GM12878 (cell line): ENCODE measurements around the gene SIGLEC11. TPM values are rescaled to one million over a fixed set of nuclear protein-coding genes. Genes with fewer than 3 reads are reported as not detected.
A peak's percentile ranks its signal among the peaks of the same experiment; 100 is the strongest.

ENCODE experiments used
- ATAC-seq: fragments of 200-7000 bp; cut with Tn5 transposase; 3 replicates; pipeline ENCODE4 v1.9.1; 2020; ENCODE audit warnings: mild to moderate bottlenecking, moderate library complexity
- BruUV-seq: library from RNA; stranded (reverse); fragments of 400-500 nt; replicated peaks from 2 replicates; lab custom pipeline; 2021; lab: Mats Ljungman, UMichigan
- CTCF ChIA-PET: fragments of 300-600 bp; sonication (Branson Sonifier 250); formaldehyde crosslinking; extraction: SDS; loops from one replicate; lab custom pipeline; 2021; ENCODE audit warnings: inconsistent platforms; lab: Yijun Ruan, JAX
- POLR2A ChIA-PET: fragments of 350-600 bp; formaldehyde crosslinking; extraction: SDS; loops from one replicate; lab custom pipeline; 2021; ENCODE audit warnings: inconsistent platforms; lab: Charles Lee
- RAD21 ChIA-PET: fragments of 300-600 bp; sonication (Branson Sonifier 250); formaldehyde crosslinking; loops from one replicate; lab custom pipeline; 2023; ENCODE audit warnings: antibody characterized with exemption; ENCODE audit not compliant: unreplicated experiment; lab: Charles Lee
- SMC1A ChIA-PET: fragments of 300-600 bp; sonication (Branson Sonifier 250); formaldehyde crosslinking; loops from one replicate; lab custom pipeline; 2023; ENCODE audit not compliant: unreplicated experiment, uncharacterized antibody; lab: Charles Lee
- DNase-seq: peaks from one replicate; pipeline ENCODE4 v3.0.0-alpha.2; 2011; ENCODE audit warnings: low read depth, low spot score
- FAIRE-seq: peaks from 3 replicates; lab custom pipeline; 2011; peaks lifted over from hg19 to GRCh38; lab: Jason Lieb, UNC
- H2AFZ ChIP-seq: 2 replicates; pipeline ENCODE4 v1.6.0; 2011; ENCODE audit warnings: low read depth, low read length, control low read depth; ENCODE audit not compliant: control insufficient read depth
- H3K27ac ChIP-seq: 2 replicates; pipeline ENCODE4 v1.5.1; 2011; ENCODE audit warnings: control low read depth; ENCODE audit not compliant: control insufficient read depth, insufficient read depth
- H3K27me3 ChIP-seq, 2 experiments: replicated peaks in 1 of 2; 2 replicates each; pipeline versions ENCODE4 v1.6.0 to v1.6.1; 2011; ENCODE audit warnings: low read length in 1 of 2; ENCODE audit not compliant: control insufficient read depth in 2 of 2, insufficient read depth in 2 of 2
- H3K36me3 ChIP-seq, 2 experiments: 2 replicates each; pipeline ENCODE4 v1.5.1; 2011; ENCODE audit warnings: low read length in 1 of 2; ENCODE audit not compliant: control insufficient read depth in 2 of 2, insufficient read depth in 2 of 2
- H3K4me1 ChIP-seq: 2 replicates; pipeline ENCODE4 v1.6.1; 2011; ENCODE audit warnings: mild to moderate bottlenecking, low read length, moderate library complexity, mixed read lengths; ENCODE audit not compliant: control insufficient read depth, insufficient read depth
- H3K4me2 ChIP-seq: 2 replicates; pipeline ENCODE4 v1.6.0; 2011; ENCODE audit warnings: control low read depth; ENCODE audit not compliant: control insufficient read depth, insufficient read depth
- H3K4me3 ChIP-seq: fragments of 200-600 bp; sonication (generic); 2 replicates; pipeline ENCODE4 v1.5.1; 2016
- H3K79me2 ChIP-seq: 2 replicates; pipeline ENCODE4 v1.6.0; 2011; ENCODE audit warnings: low read length; ENCODE audit not compliant: control insufficient read depth, insufficient read depth
- H3K9ac ChIP-seq: 2 replicates; pipeline ENCODE4 v1.8.0; 2011; ENCODE audit warnings: low read length, control low read depth, mixed read lengths; ENCODE audit not compliant: control insufficient read depth, insufficient read depth
- H3K9me3 ChIP-seq: replicated peaks from 3 replicates; pipeline ENCODE4 v1.5.1; 2011; ENCODE audit warnings: mild to moderate bottlenecking, low read length; ENCODE audit not compliant: control insufficient read depth, insufficient read depth
- H4K20me1 ChIP-seq: 2 replicates; pipeline ENCODE4 v1.6.0; 2011; ENCODE audit not compliant: control insufficient read depth, insufficient read depth
- ETV6 ChIP-seq, 2 experiments: fragments of 450-650 bp in 1 of 2; IDR thresholded peaks in 1 of 2; conservative IDR thresholded peaks in 1 of 2; 2 replicates each; pipeline ENCODE4 v1.6.1; 2014; ENCODE audit warnings: antibody characterized with exemption in 1 of 2, borderline replicate concordance in 1 of 2, low read depth in 1 of 2, mild to moderate bottlenecking in 1 of 2, moderate library complexity in 1 of 2
- GATAD2B ChIP-seq: fragments of 450-650 bp; conservative IDR thresholded peaks from 2 replicates; pipeline ENCODE4 v1.6.1; 2017; ENCODE audit warnings: low read depth, mild to moderate bottlenecking, moderate library complexity
- HDAC2 ChIP-seq: fragments of 200-600 bp; sonication (generic); IDR thresholded peaks from 2 replicates; pipeline ENCODE4 v1.6.1; 2017
- HDAC6 ChIP-seq: fragments of 200-600 bp; sonication (generic); IDR thresholded peaks from one replicate; pipeline ENCODE4 v1.8.0; 2017; ENCODE audit warnings: antibody characterized with exemption; ENCODE audit not compliant: unreplicated experiment
- JUND ChIP-seq: IDR thresholded peaks from 2 replicates; pipeline ENCODE4 v1.6.1; 2012; ENCODE audit warnings: low read depth, mild to moderate bottlenecking, low read length, improper control_type of control experiment, moderate library complexity
- LARP7 ChIP-seq: fragments of 450-650 bp; IDR thresholded peaks from 2 replicates; pipeline ENCODE4 v1.6.1; 2017; ENCODE audit warnings: mild to moderate bottlenecking
- MYC ChIP-seq: IDR thresholded peaks from 2 replicates; pipeline ENCODE4 v1.6.1; 2011; ENCODE audit warnings: mild to moderate bottlenecking, low read length, moderate library complexity, inconsistent platforms; ENCODE audit not compliant: insufficient read depth, insufficient replicate concordance, insufficient read length, severe bottlenecking
- NBN ChIP-seq: fragments of 450-650 bp; IDR thresholded peaks from 2 replicates; pipeline ENCODE4 v1.6.1; 2016
- NFYB ChIP-seq: IDR thresholded peaks from 2 replicates; pipeline ENCODE4 v1.6.1; 2011; ENCODE audit warnings: low read depth, mild to moderate bottlenecking, low read length, improper control_type of control experiment, moderate library complexity; ENCODE audit not compliant: insufficient read depth
- SIN3A ChIP-seq: IDR thresholded peaks from 2 replicates; pipeline ENCODE4 v1.6.1; 2012; ENCODE audit warnings: low read depth, low read length, improper control_type of control experiment
- SREBF1 ChIP-seq: IDR thresholded peaks from 2 replicates; pipeline ENCODE4 v1.6.1; 2012; ENCODE audit warnings: mild to moderate bottlenecking, low read length
- TCF12 ChIP-seq: IDR thresholded peaks from 2 replicates; pipeline ENCODE4 v1.6.1; 2011; ENCODE audit warnings: low read depth, mild to moderate bottlenecking, low read length
- ZBTB11 ChIP-seq: fragments of 450-650 bp; formaldehyde crosslinking; IDR thresholded peaks from 2 replicates; pipeline ENCODE4 v1.5.0; 2022; ENCODE audit warnings: mild to moderate bottlenecking, missing genetic modification characterization
- ZZZ3 ChIP-seq: IDR thresholded peaks from 2 replicates; pipeline ENCODE4 v1.6.1; 2011; ENCODE audit warnings: low read depth; ENCODE audit not compliant: control insufficient read depth, insufficient read length
- WGBS: methylation state at CpG from one replicate; pipeline ENCODE4 v1.1.6; 2016; ENCODE audit warnings: low lambda C conversion rate; ENCODE audit not compliant: insufficient replicate concordance, insufficient coverage; ENCODE audit errors: missing lambda C conversion rate; 5-methylcytosine and 5-hydroxymethylcytosine counted together
- in situ Hi-C: fragments of 300-500 bp; cut with MboI; formaldehyde crosslinking; loops from 9 replicates; pipeline ENCODE4 v1.14.3; 2018; ENCODE audit warnings: mixed read lengths
- intact Hi-C: fragments of 100-400 bp; cut with micrococcal nuclease; formaldehyde crosslinking; loops from one replicate; pipeline ENCODE4 v1.14.2; 2022; ENCODE audit not compliant: unreplicated experiment
- polyA plus RNA-seq, 11 experiments: library from polyadenylated mRNA; depleted of rRNA in 4 of 11; unstranded in 6 of 11; stranded (reverse) in 5 of 11; fragments of >200 nt; fragmentation: Nextera tagmentation in 4 of 11; fragmentation: Illumina TruSeq in 1 of 11; extraction: Ambion mirVana in 4 of 11; extraction: Trizol in 1 of 11; gene quantifications; 1 replicate in 1 of 11; 2 replicates in 10 of 11; pipeline versions ENCODE4 v1.2.1 to v1.2.3, GENCODE V29; 2011 to 2016; ENCODE audit warnings: inconsistent platforms in 2 of 11, missing spikeins in 2 of 11, low read depth in 1 of 11
- total RNA-seq, 4 experiments: library from RNA; depleted of rRNA in 3 of 4; stranded (reverse); fragments of >200 nt in 3 of 4; fragmentation: Illumina TruSeq in 1 of 4; extraction: Trizol in 1 of 4; gene quantifications; 2 replicates each; pipeline versions ENCODE4 v1.2.1 to v1.2.3, GENCODE V29; 2013 to 2021
- TF ChIP-seq, protein P1 (sequence below), 3 experiments: IDR thresholded peaks in 2 of 3; conservative IDR thresholded peaks in 1 of 3; 2 replicates each; pipeline ENCODE4 v1.5.1; 2011; ENCODE audit warnings: low read depth in 3 of 3, low read length in 3 of 3, mild to moderate bottlenecking in 3 of 3, control low read depth in 2 of 3, moderate library complexity in 2 of 3, inconsistent platforms in 1 of 3, mixed read lengths in 1 of 3; ENCODE audit not compliant: control insufficient read depth in 2 of 3, insufficient read depth in 1 of 3; ENCODE audit errors: extremely low read depth in 1 of 3

The SIGLEC11 gene
- total and polyA plus RNA-seq, 10 of the 15 experiments (the other 5 are each of a cell fraction or from before 2014, with no cell fraction given), result not detected

GRCh38 chr19:49983645-49984229, 22.8 kb upstream of the SIGLEC11 start (continued):
- TF ChIP-seq JUND (no peak), NBN (no peak), SIN3A (no peak), HDAC2 (no peak), GATAD2B (no peak)
- TF ChIP-seq, protein P1, sequence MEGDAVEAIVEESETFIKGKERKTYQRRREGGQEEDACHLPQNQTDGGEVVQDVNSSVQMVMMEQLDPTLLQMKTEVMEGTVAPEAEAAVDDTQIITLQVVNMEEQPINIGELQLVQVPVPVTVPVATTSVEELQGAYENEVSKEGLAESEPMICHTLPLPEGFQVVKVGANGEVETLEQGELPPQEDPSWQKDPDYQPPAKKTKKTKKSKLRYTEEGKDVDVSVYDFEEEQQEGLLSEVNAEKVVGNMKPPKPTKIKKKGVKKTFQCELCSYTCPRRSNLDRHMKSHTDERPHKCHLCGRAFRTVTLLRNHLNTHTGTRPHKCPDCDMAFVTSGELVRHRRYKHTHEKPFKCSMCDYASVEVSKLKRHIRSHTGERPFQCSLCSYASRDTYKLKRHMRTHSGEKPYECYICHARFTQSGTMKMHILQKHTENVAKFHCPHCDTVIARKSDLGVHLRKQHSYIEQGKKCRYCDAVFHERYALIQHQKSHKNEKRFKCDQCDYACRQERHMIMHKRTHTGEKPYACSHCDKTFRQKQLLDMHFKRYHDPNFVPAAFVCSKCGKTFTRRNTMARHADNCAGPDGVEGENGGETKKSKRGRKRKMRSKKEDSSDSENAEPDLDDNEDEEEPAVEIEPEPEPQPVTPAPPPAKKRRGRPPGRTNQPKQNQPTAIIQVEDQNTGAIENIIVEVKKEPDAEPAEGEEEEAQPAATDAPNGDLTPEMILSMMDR (IDR thresholded peaks at IDR 0.05 in 2 of 3, conservative IDR thresholded peaks at IDR 0.05 in 1 of 3; ENCODE audit: control insufficient read depth in 2 of 3, extremely low read depth in 1 of 3, insufficient read depth in 1 of 3, low read depth in 3 of 3, low read length in 3 of 3), result peak; percentile 90 to 93 (median 92)

GRCh38 chr19:49981603-49982593, 20.9 kb upstream of the SIGLEC11 start:
- BruUV-seq, result no TSS peak
- intact Hi-C loops, result no loop called here
- ATAC-seq (no peak), DNase-seq (no peak), FAIRE-seq (no peak)
- Histone ChIP-seq H3K4me1 (no peaks in the 10 kb centered on the region), H4K20me1 (peaks cover 8% of the 10 kb centered on the region; the same call in 1 of the 2 replicates), H3K4me2 (no peak overlapping the region), H3K79me2 (no peaks in the 10 kb centered on the region), H3K27ac (no peak overlapping the region), H3K27me3 (no peaks in the 10 kb centered on the region), H3K36me3 (peaks cover 0 to 3% of the 10 kb centered on the region in 2 experiments; a peak in 2 of 4 replicates), H3K9me3 (no peaks in the 10 kb centered on the region), H3K4me3 (no peak overlapping the region), H2AFZ (no peak overlapping the region), H3K9ac (no peak overlapping the region)
- POLR2A ChIA-PET, result interaction anchor here (1.0 kb wide), 1 partner anchor 68 kb away, joined by 3 read pairs; no protein-coding TSS in a partner anchor
- WGBS, result 83% methylated on average over 21 of the region's 21 CpGs
- RAD21 ChIA-PET, result no interaction called here
- in situ Hi-C loops, result loop anchor here (5.0 kb wide), 1 partner anchor 45 kb away; no protein-coding TSS in a partner anchor
- SMC1A ChIA-PET, result interaction anchor here (1.0 to 2.3 kb wide), 2 partner anchors 27 to 43 kb away, joined by 3 to 6 read pairs; no protein-coding TSS in a partner anchor
- CTCF ChIA-PET, result interaction anchor here (0.6 to 2.8 kb wide), 3 partner anchors 44 to 91 kb away, joined by 3 to 11 read pairs (median 3); no protein-coding TSS in a partner anchor
- TF ChIP-seq HDAC6, result no peak
- TF ChIP-seq TCF12, result no peak
- TF ChIP-seq SREBF1, result no peak
- TF ChIP-seq ZZZ3, result no peak
- no peak for TF ChIP-seq ZBTB11 (CRISPR knock-in tag)
- no peak for TF ChIP-seq MYC
- TF ChIP-seq NFYB, result no peak
- TF ChIP-seq ETV6 (conservative IDR thresholded peaks at IDR 0.05 in 1 of 2, IDR thresholded peaks at IDR 0.05 in 1 of 2; ENCODE audit: borderline replicate concordance in 1 of 2, low read depth in 1 of 2), result no peak
- TF ChIP-seq LARP7, result no peak
